ENCODE results near the gene PCDHB4.
A peak's percentile ranks its signal among the peaks of the same experiment; 100 is the strongest.
"Not testable (repeated sequence)": the region's sequence is repeated elsewhere in the genome, so short reads cannot be mapped to it uniquely, and the experiment has no call there.

The PCDHB4 gene

GRCh38 chr5:141121563-141121962 is at the start of gene PCDHB4:
Gene PCDHB4, plus strand, starts transcription at chr5:141121818. Its CDS starts 181 bp downstream, at chr5:141121999.
- DNase-seq = peak; percentile 37

GRCh38 chr5:141077826-141078225 is 43.8 kb upstream of the PCDHB4 start:
- DNase-seq = no peak

- DNase-seq = no peak
Observed at GRCh38 chr5:141082228-141082627, 39.4 kb upstream of the PCDHB4 start.

GRCh38 chr5:141084487-141084989 is 37.1 kb upstream of the PCDHB4 start:
- DNase-seq = peak; percentile 17

- DNase-seq = peak; percentile 65
Observed at GRCh38 chr5:141094481-141095262, 26.9 kb upstream of the PCDHB4 start, which contains the start of gene PCDHB2. Gene PCDHB2, plus strand, starts transcription at chr5:141094615. Its CDS starts 176 bp downstream, at chr5:141094791.

GRCh38 chr5:141095263-141095641 is 26.4 kb upstream of the PCDHB4 start:
- no peak for DNase-seq

GRCh38 chr5:141096181-141096580 is 25.4 kb upstream of the PCDHB4 start:
- not testable (repeated sequence) for DNase-seq

GRCh38 chr5:141096586-141096985 is 25.0 kb upstream of the PCDHB4 start:
- not testable (repeated sequence) for DNase-seq

GRCh38 chr5:141100243-141100805 is 21.3 kb upstream of the PCDHB4 start, which contains the start of gene PCDHB3:
Gene PCDHB3, plus strand, starts transcription at chr5:141100473. Its CDS starts 177 bp downstream, at chr5:141100650.
- DNase-seq = peak; percentile 24

- DNase-seq = no peak
Observed at GRCh38 chr5:141101059-141101458, 20.6 kb upstream of the PCDHB4 start.

- DNase-seq = not testable (repeated sequence)
Observed at GRCh38 chr5:141102070-141102469, 19.5 kb upstream of the PCDHB4 start.

- not testable (repeated sequence) for DNase-seq
Observed at GRCh38 chr5:141102471-141102870, 19.1 kb upstream of the PCDHB4 start.

GRCh38 chr5:141105350-141105749 is 16.3 kb upstream of the PCDHB4 start:
- no peak for DNase-seq

- no peak for DNase-seq
Observed at GRCh38 chr5:141119250-141119649, 2.4 kb upstream of the PCDHB4 start.

- peak; percentile 34 for DNase-seq
Observed at GRCh38 chr5:141121985-141122384, 367 bp downstream of the PCDHB4 start.

- not testable (repeated sequence) for DNase-seq
Observed at GRCh38 chr5:141123396-141124135, 1.9 kb downstream of the PCDHB4 start.

GRCh38 chr5:141127305-141127704 is 5.7 kb downstream of the PCDHB4 start:
- DNase-seq = no peak

- DNase-seq = no peak
Observed at GRCh38 chr5:141135030-141135717, 13.6 kb downstream of the PCDHB4 start, which contains the start of gene PCDHB5. Gene PCDHB5, plus strand, starts transcription at chr5:141135206. Its CDS starts 229 bp downstream, at chr5:141135435.

GRCh38 chr5:141135718-141136266 is 14.2 kb downstream of the PCDHB4 start:
- DNase-seq = no peak

GRCh38 chr5:141137346-141137745 is 15.7 kb downstream of the PCDHB4 start:
- not testable (repeated sequence) for DNase-seq

GRCh38 chr5:141149812-141150211 is 28.2 kb downstream of the PCDHB4 start, which contains the start of gene PCDHB6:
Gene PCDHB6, plus strand, starts transcription at chr5:141150057. Its CDS starts 201 bp downstream, at chr5:141150258.
- DNase-seq = no peak

All from NCI-H2029 treated with DMSO at 0.1 percent for 48 hours (cell line).